Amygdala (tissue), 56 donors: ENCODE measurements around the gene HSFX4.
"Not testable (repeated sequence)": the region's sequence is repeated elsewhere in the genome, so short reads cannot be mapped to it uniquely, and the experiment has no call there.

ENCODE experiments used
- DNase-seq, 56 donors: peaks; one replicate each; lab custom pipeline; 2025; lab: John Stamatoyannopoulos, UW

Gene HSFX4

DNA sequence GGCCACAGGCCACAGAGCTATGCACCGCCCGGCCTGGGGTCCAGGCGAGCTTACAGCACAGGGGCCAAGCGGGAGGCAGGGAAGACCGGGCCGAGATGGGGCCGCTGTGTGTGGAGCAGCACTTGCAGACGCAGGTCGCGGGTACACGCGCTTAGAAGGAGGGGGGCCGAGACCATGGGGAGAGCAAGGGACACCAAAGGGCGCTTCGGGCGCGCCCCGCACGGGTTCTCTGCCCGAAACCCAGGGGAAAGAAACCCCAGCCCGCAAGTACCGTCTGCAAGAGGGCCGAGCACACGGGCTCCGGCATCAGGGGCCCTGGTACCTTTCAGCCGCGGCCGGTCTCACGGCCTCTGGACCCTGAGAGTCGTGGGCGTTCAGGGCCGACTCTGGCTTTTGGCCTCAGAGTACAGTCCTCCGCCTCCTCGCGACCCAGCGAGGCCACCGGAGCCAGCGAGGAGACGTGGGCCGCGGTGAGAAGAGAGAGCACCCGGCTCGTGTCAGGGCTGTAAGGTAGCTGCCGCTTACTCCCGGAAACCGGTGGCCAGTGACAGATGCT, 8.6 kb downstream of the HSFX4 start:
- DNase-seq, result peak in 4 of 56 donors; percentile 6 to 44 (median 8)

DNA sequence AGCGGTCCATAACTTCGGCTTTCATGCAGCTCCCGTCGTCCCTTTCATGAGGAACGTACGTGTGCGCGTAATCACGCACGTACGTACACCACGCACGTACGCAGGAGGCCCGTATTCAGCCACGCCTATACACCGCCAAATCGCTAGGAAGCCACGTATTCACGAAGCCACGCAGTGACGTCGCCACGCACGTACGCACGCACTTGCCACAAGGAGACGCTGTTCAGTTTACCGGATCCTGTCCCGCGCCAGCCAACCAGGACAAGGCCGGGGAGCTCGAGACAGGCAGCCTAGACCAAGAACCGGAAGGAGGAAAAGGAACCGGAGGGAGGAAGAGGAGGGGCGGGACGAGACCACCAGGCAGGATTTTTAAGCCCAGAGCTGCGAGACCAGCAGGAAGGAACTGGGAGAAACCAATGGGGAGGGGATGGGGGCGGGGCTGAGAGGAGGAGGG, 9.1 kb downstream of the HSFX4 start, which contains the start of gene EOLA2:
EOLA2 (minus strand) TSS at position 65 of the 454 bp plus-strand sequence. CDS start 4,617 bp downstream, outside the sequence.
- DNase-seq, result peak; percentile 10 to 97 (median 90)

DNA sequence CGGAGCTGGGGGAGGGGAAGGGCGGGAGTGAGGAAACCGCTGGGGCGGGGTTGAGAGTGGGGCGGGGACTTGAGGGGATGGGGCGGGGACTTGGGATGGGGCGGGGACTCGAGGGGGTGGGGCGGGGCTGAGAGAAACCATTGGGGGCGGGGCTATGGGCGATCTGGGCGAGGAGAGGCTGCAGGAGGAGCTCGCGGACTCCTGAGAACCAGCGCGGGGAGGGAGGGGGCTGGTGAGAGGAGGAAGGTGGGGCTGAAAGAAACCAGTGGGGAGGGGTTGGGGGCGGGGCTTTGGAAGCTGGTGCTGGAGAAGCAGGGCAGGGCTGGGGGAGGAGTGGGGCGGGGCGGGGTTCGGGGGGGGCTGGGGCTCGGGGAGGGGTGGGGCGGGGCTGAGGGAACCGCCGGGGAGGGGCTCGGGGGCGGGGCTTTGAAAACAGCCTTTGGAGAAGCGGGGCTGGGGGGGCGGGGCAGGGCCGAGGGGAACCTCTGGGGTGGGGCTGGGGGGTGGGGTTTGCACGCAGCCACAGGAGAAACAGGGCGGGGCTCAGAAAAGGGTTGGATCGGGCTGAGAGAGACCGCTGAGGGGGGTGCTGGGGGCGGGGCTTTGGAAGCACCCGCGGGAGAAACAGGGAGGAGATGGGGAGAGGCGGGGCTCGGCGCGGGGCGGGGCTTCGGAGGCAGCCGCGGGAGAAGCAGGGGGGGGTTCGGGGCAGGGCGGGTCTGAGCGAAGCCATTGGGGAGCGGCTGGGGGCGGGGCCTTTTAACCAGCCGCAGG, 9.7 kb downstream of the HSFX4 start:
- DNase-seq, result peak; percentile 1 to 98 (median 91)

DNA sequence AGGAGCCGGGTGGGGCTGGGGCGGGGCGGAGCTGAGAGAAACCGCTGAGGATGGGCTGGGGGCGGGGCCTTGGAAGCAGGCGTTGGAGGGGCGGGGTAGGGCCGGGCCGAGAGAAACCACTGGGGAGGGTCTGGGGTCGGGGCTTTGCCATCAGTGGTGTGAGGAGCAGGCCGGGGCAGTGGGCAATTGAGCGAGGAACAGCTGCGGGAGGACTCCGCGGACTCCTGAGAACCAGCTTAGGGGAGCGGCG, 10.2 kb downstream of the HSFX4 start:
- DNase-seq, result peak in 4 of 56 donors; percentile 72 to 91 (median 85)

DNA sequence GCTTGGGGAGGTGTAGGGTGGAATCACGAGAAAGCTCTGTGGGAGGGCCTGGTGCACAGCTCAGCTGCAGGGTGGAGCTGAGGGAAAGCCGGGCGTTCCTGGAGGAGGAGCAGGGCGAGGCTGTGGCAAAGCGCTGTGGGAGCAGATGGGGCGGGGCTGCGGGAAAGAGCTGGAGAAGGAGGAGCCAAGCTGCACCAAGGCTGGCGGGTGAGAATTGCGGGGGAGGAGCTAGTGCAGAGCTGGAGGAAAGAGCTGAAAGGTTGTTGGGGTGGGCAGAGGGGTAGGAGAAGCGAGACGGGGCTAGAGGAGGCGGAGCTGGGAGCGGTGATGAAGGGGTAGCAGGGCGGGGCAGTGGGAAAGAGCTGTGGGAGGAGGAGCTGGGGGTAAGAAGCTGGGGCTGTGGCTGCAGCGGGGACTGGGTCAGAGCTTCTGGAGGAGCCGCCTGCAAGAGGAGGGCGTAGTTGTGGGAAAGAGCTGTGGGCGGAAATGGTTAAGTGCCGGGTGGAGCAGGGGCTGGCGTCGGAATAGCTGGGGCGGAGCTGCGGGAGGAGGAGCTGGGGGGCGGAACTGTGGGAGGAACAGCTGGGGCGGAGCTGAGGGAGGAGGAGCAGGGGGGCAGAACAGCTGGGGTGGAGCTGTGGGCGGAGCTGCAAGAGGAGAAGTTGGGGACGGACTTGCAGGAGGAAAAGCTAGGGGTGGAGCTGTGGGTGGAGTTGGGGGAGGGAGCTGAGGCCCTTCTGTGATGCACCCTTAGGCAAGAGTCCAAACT, 10.7 kb downstream of the HSFX4 start:
- peak; percentile 17 to 96 (median 87) for DNase-seq

DNA sequence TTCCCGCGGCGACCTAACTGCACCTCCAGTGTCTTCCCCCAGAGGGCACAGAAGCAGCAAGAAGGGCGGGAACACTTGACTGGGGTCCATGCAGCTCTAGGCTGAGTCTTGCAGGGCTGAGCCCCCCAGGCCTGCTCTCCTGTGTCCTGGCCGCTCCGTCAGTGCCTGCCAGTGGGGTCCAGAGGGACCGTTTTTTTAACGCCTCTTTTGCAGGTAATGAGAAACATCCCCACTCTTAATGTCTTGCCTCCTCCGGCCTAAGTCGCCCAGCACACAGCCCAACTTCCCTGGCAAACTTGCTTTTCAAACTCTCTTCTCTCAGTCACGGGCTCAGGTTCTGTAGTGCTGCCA, 11.3 kb downstream of the HSFX4 start:
- DNase-seq, result not testable (repeated sequence)

DNA sequence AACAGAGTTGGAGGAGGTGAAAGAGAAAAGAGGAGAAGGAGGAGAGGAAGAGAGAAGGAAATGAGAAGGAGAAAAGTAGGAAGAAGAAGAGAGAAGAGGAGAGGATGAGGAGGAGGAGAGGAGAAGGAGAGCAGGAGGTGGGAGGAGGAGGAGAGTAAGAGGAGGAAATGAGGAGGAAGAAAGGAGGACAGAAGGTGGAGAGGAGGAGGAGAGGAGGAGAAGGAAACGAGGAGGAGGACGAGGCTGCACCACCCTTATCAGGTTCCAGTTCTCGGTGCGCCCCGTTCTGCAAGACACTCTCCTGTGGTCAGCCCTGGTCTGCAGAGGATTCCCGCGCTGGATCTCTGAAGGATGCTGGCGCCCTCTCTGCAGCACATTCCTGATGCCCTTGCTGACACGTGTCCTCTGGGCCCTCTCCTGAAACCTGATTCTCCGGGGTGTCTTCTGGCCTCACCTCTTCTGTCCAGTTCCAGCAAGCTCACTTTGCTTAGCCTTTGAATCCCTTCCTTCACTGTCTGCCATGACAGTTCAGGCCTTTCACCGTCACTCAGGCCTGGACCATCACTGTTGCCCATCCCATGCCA, 15.8 kb downstream of the HSFX4 start:
- DNase-seq, result not testable (repeated sequence)

DNA sequence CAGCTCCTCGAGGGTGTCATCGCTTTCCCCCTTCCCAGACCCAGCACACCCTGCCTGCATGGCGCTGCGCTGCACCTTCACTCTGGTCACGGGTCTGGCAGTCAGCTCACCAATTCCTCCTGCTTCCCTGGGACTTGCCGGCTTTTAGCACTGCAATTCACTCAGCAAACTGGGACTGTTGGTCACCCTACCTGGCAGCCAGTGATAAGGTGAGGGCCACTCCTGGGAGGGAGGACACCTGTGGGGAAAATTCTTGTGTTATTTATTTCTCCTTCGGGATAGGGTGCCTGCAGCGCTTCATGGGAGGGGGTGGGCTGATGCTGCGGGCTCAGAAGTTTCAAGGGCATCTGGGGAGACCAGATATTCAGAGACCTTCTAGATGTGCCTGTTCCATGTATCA, 16.4 kb downstream of the HSFX4 start:
- DNase-seq, result not testable (repeated sequence)

DNA sequence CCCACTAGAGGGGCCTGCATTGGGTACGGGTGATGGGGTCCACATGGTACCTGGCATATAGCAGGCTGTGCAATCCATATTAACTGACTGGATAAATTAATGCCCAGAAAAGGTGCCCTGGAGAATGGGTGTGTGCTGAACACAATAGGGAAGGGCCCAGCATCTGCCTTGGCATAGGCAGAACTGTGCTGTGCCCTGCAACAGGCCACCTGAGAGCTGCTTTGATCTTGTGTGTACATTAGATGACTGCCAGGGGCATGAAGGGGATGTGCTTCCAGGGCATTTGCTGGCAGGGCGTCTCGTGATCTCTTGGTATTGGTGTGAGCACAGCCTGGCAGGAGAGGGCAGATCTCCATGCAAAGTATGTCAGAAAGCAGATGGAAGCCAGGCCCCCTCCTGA, 17.6 kb downstream of the HSFX4 start:
- not testable (repeated sequence) for DNase-seq

DNA sequence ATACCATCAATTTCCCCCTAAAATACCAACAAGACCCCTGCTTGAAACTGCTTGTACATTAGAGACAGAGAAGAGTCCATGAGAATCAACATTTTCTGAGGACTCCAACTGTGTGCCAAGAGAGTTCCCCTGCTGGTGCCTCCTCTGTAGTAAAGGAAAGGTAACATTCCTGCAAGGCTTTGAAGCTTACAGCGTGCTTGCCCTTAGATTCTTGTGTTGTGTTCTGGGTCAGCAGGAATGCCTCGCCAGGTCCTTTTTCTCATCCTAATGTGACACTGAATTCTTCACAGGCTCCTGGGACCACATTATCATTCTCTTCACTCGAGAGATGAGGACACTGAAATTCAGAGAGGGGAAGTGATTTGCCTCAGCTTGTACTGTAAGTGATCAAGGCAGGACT, 18.6 kb downstream of the HSFX4 start:
- no peak for DNase-seq

DNA sequence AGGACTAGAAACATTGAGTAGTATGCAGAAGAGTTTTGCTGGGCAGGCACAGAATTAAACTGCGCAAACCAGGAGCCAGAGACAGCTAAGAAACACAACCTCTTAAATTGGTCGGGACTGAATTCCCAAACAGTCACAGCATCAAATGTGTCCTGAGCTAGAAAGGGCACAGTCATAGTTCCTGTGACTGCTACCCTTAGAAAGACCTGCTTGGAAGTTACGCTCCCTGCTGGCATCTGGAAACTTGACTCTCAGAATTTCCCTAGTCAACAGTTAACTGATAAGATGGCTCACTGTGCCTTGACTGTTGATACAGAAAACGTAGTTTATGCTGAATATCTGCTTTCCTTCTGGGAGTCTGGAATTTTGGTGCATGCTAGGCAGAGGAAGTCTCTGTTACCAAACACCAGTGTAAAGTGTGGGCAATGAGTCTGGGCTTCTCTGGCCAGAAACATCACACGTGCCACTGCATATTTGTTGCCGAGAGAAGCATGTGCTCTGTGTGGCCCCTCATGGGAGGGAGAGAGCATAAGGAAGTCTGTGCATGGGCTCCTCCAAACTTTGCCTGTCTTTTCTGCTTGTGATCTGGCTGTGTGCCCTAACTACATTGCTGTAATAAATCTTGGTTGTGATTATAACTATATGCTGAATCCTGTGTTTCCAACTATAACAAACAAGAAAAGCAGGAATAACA, 20.5 kb downstream of the HSFX4 start:
- DNase-seq, result no peak

DNA sequence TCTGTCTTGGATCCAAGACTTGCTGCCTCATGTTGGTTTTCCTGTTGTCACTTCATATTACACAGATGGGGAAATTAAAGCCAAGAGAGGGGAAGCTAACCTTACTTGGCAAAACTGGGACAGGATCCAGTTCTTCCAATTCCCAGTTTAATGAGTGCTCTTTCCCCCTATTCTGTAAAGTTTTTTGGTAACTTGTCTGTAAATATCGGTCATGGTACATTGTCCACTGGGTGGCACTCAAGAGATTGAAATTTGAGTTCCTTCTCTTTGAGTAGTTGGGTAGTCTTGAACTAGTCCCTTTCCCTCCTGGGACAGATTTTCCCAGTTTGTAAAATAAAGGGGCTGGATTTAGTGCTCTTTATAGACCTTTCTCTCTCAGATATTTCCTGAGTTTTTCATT, 21.3 kb downstream of the HSFX4 start:
- DNase-seq, result peak in 3 of 56 donors; percentile 0 to 4 (median 1)

DNA sequence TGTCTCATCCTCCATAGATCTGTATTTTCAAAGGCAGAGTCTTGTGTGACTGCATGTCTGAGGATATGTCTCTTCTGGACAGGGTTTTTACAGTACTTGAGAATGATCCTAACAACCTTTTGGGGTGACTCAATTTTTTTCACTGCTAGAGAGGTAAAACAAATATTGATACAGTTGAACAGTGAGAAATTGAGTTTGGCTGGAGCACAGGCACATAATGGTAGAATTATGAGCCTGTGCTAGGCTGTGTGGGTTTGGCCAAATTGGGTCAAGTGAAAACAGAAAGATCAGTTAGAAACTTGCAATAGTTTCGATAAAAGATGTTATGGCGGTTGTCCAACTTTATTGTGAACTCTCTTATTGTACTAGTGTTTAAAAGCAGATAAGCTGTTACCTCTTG, 32.2 kb downstream of the HSFX4 start:
- DNase-seq, result no peak

DNA sequence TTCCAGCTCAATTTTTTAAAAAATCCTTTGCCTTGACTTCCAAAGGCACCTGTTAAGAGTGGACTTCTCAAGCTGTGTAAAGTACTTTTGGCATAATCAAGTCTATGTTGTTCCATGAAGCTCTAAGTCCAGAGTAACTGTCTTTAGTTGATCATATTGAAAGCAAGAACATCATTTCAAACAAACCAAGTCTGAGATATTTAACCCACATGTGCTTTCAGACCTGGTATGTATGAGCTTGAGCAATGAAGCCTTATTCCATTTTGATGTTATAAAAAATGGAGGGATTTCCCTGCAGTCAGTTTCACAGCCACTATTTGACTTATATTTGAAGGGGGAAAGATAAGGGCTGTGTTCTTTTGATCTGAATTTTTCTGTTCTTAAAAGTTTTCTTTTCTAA, 32.6 kb downstream of the HSFX4 start:
- no peak for DNase-seq

DNA sequence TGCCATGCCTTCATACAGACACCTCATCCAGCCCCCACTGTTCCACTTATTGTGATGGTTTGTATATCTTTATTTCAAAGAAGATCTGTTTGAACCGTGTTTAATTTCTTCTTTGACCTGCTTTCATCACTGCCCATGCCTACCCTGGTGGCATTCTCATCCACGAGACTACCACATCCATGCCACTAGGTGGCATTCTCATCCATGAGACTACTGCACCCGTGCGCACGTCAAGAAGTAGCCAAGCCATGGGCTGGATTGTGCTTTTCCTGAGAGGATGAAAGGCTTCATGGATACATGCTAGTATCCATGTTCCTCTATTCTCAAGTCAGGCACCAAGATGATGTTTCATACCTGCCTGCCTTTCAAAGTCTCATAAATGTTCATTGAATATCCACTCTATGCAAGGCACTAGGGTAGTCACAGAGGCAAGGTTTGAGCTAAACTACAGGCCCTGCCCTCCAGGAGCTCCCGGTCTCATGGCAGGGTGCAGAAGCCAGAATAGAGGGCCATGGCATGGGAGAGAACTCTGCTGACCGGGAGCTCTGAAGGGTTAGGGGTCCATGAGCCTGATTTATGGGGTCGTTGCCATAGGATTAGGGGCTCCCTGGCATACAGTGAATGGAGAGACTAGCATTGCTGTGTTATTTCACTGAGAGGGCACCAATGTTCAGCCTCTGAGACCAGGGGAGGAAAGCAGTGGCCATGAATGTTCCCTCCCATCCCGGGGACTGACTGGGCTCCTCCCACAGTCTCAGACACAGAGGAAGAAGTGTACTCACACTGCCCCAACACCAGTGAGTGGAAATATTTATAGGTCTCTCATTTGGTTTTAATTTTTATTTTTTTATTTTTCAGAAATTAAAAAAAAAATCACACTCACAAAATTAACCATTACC, 33.7 kb downstream of the HSFX4 start:
- DNase-seq, result peak in 48 of 56 donors; percentile 0 to 73 (median 18)

DNA sequence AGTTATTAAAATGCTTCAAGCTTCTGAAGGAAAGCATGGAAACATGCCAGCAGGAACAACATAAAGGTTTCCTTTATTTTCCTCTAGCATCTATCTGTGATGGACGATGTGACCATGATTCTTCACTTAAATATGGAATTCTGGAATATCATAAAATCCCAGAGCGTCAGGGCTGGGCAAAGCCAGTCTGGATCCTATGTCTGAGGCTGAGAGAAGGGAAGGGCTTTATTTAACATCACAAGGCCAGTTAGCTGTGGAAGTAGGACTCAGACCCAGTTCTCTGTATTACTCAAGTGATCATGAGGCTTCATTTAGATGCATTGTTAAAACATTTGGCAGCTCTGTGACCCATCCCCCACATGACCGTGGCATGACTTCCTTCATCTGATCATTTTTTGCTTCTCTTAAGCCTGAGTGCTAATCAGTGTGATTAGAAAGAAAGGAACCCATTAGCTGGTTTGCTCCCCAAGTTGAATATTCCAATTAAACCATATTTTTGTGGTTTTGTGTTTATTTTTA, 49.8 kb downstream of the HSFX4 start:
- no peak for DNase-seq
